HG02885 (cell line): ENCODE results near the gene OXNAD1.
A peak's percentile ranks its signal among the peaks of the same experiment; 100 is the strongest.

Source experiments
- ATAC-seq: cut with Tn5 transposase; IDR thresholded peaks from one replicate; pipeline ENCODE4 v1.9.1; 2021; ENCODE audit warnings: mild to moderate bottlenecking; ENCODE audit not compliant: unreplicated experiment, poor library complexity

The OXNAD1 gene

GRCh38 chr3:16272588-16272987 is 7.6 kb downstream of the OXNAD1 start:
- ATAC-seq, result no peak

- no peak for ATAC-seq
Measured at GRCh38 chr3:16273867-16274266, 8.9 kb downstream of the OXNAD1 start.

GRCh38 chr3:16277471-16277870 is 12.5 kb downstream of the OXNAD1 start:
- no peak for ATAC-seq

- ATAC-seq, result no peak
Measured at GRCh38 chr3:16279010-16279801, 14.2 kb downstream of the OXNAD1 start.

- ATAC-seq, result no peak
Measured at GRCh38 chr3:16280671-16281070, 15.7 kb downstream of the OXNAD1 start.

GRCh38 chr3:16284633-16285032 is 19.6 kb downstream of the OXNAD1 start:
- ATAC-seq, result no peak

- ATAC-seq, result peak; percentile 92
Measured at GRCh38 chr3:16286161-16286560, 21.1 kb downstream of the OXNAD1 start.

GRCh38 chr3:16286751-16287543 is 21.9 kb downstream of the OXNAD1 start:
- no peak for ATAC-seq

- ATAC-seq, result no peak
Measured at GRCh38 chr3:16288664-16289063, 23.7 kb downstream of the OXNAD1 start.

- no peak for ATAC-seq
Measured at GRCh38 chr3:16289144-16289889, 24.3 kb downstream of the OXNAD1 start.

- ATAC-seq, result no peak
Measured at GRCh38 chr3:16290007-16290826, 25.2 kb downstream of the OXNAD1 start.

GRCh38 chr3:16290827-16291196 is 25.8 kb downstream of the OXNAD1 start:
- ATAC-seq, result peak; percentile 40

GRCh38 chr3:16294844-16295243 is 29.8 kb downstream of the OXNAD1 start:
- no peak for ATAC-seq

GRCh38 chr3:16295298-16295890 is 30.4 kb downstream of the OXNAD1 start:
- no peak for ATAC-seq

- no peak for ATAC-seq
Measured at GRCh38 chr3:16297997-16298885, 33.2 kb downstream of the OXNAD1 start.

- ATAC-seq, result no peak
Measured at GRCh38 chr3:16298891-16299290, 33.9 kb downstream of the OXNAD1 start.

GRCh38 chr3:16299746-16300145 is 34.7 kb downstream of the OXNAD1 start:
- no peak for ATAC-seq

GRCh38 chr3:16300307-16300706 is 35.3 kb downstream of the OXNAD1 start:
- ATAC-seq, result peak; percentile 78

- peak; percentile 67 for ATAC-seq
Measured at GRCh38 chr3:16300881-16301359, 35.9 kb downstream of the OXNAD1 start.
